Measurements from ENCODE around the gene OR2T33.

Gene OR2T33

DNA sequence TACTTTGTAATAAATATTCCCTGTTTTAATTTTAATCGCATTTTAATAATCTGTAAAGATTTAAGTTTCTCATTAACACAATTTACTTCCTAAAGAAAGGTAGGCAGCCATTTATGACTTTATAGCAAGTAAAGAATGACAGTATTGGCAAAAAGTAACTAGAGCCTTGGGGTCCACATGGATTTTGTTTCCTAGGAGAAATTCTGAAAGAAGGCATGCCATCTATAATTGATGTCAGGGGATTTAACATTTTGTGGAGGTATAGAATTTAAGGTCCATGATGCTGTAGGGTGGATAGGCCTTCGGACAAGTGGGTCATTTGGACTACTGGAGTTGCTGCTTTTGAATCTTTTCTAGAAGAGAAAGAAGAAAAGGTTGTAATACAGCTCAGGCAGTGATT lies 46.7 kb downstream of the OR2T33 start, which contains the start of gene OR2M4:
Gene OR2M4, plus strand, starts transcription at position 301 of the 400 bp plus-strand sequence. CDS start 7,512 bp downstream, outside the sequence.
- no peak within 1 kb of the TSS for H3K4me3 ChIP-seq (ENCODE audit: low read length)
- H3K27ac ChIP-seq (ENCODE audit: low read depth, low read length), result no peak within 1 kb of the TSS
- H3K9ac ChIP-seq (ENCODE audit: low read length), result no peak within 1 kb of the TSS
- no peaks in the 10 kb centered on the region for H3K36me3 ChIP-seq (ENCODE audit: control insufficient read depth, insufficient read depth, low read length)
- no peaks in the 10 kb centered on the region for H3K27me3 ChIP-seq (ENCODE audit: control insufficient read depth, insufficient read depth, low read length)
- no peaks in the 10 kb centered on the region for H3K4me1 ChIP-seq (ENCODE audit: control insufficient read depth, insufficient read depth, low read length)

DNA sequence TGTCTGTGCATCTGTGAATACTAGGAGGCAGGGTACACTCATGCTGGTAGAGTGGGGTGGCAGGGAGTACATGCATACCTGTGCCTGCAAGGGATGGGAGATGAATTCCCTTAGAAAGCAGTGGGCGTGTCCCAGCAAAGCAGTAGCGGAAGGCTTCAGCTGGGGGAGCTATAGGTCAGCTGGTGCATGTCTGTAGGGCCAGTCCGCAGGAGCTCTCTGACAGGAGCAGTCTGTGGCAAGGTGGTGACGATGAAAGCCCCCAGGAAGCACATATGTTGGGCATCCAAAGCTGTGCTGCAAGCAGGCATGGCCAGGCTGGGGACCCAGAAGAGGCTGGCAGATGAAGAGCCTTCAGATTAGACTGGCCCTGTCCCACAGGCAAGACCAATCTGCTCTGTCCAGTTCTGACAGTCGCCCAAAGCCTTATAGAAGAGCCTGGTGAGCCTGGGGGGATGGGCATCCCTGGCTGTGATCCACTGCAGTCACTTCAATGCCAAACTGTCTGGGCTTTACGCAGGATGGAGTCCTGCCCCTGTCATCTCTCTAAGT lies 48.3 kb downstream of the OR2T33 start:
- H3K27ac ChIP-seq (ENCODE audit: low read depth, low read length), result no peak overlapping the region
- H3K4me1 ChIP-seq (ENCODE audit: control insufficient read depth, insufficient read depth, low read length), result no peaks in the 10 kb centered on the region
- H3K36me3 ChIP-seq (ENCODE audit: control insufficient read depth, insufficient read depth, low read length), result no peaks in the 10 kb centered on the region
- H3K27me3 ChIP-seq (ENCODE audit: control insufficient read depth, insufficient read depth, low read length), result no peaks in the 10 kb centered on the region
- H3K4me3 ChIP-seq (ENCODE audit: low read length), result no peak overlapping the region
- no peak overlapping the region for H3K9ac ChIP-seq (ENCODE audit: low read length)

DNA sequence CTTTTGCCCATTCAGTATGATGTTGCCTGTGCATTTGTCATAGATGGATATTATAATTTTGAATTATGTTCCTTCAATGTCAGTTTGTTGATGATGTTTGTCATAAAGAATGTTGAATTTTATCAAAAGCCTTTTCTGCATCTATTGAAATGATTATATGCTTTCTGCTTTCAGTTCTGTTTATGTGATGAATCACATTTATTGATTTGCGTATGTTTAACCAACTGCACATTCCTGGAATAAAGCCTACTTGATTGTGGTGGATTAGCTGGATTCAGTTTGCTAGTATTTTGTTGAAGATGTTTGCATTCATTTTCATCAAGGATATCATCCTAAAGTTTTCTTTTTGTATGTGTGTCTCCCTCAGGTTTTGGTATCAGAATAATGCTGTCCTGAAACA lies 52.2 kb downstream of the OR2T33 start:
- Histone ChIP-seq H3K4me3 (ENCODE audit: low read length) (no peak overlapping the region), H3K9ac (ENCODE audit: low read length) (no peak overlapping the region), H3K27ac (ENCODE audit: low read depth, low read length) (no peak overlapping the region), H3K27me3 (ENCODE audit: control insufficient read depth, insufficient read depth, low read length) (no peaks in the 10 kb centered on the region), H3K4me1 (ENCODE audit: control insufficient read depth, insufficient read depth, low read length) (no peaks in the 10 kb centered on the region), H3K36me3 (ENCODE audit: control insufficient read depth, insufficient read depth, low read length) (no peaks in the 10 kb centered on the region)
